ENCODE data around the gene PGLYRP3.

PGLYRP3 gene

GRCh38 chr1:153253693-153254092 lies 59.1 kb downstream of the PGLYRP3 start:
- no peak for DNase-seq

DNA sequence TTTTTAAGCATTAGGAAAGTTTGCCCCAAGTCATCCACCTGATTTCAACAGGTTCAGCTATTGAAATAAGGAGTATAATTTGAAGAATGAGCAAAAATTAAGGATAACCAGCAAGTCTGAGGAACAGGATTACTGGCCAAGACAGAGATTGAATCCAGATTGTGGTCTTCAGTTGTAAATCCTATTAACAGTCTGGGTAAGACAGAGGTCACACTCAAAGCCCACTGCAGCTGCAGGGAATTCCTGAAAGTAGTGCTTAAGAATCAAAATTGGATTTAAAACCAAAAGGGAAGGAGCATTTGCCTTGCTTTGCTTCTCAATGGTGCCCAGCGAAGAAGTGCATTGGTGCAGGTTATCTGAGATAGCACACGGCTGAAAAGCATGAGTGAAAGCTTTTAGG lies 59.7 kb downstream of the PGLYRP3 start:
- no peak for DNase-seq

GRCh38 chr1:153251988-153252387 lies 60.8 kb downstream of the PGLYRP3 start:
- DNase-seq, result no peak

GRCh38 chr1:153251562-153251961 lies 61.2 kb downstream of the PGLYRP3 start:
- no peak for DNase-seq

- no peak for DNase-seq
These were observed 61.7 kb downstream of the PGLYRP3 start for GRCh38 chr1:153251087-153251486.

DNA sequence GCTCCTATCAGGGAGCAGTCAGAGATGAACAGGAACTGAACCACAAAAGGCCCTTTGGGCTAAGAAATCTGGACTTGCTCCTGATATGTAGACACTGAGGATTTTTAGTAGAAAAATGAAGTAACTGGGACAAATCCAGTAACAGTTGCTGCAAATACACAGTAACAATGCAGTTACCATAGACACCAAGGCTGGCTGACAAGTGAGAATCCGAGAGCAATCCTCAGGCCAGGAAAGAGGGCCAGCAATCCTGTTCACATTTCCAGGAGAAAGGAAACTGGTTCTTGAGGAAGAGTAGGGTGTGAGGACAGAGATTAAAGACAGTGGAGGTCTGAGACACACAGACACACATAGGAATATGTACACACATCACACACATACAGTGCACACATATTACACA lies 62.6 kb downstream of the PGLYRP3 start:
- DNase-seq, result no peak

GRCh38 chr1:153248176-153248879 lies 64.4 kb downstream of the PGLYRP3 start:
- no peak for DNase-seq

Measured in NCI-H1694 treated with DMSO at 0.1 percent for 48 hours (cell line).